ENCODE measurements around the gene SCYGR8.
"Not testable (repeated sequence)": the region's sequence is repeated elsewhere in the genome, so short reads cannot be mapped to it uniquely, and the experiment has no call there.

SCYGR8 gene, protein sequence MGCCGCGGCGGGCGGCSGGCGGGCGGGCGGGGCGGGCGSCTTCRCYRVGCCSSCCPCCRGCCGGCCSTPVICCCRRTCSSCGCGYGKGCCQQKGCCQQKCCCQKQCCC

DNA sequence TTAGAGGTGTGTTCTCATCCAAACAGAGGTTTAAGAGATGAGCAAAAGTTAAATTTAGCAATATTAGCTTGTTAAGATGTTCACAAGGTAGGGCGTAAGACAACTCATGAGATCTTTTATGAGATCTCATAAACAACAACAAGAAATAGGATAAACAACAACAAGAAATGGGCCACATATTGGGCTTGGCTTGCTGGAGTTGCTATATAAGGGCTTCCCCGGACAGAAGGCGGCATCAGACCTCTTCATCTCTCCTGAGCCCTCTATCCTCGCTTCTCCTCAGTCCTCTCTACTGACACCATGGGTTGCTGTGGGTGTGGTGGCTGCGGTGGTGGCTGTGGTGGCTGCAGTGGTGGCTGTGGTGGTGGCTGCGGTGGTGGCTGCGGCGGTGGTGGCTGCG, at the start of gene SCYGR8:
SCYGR8 (plus strand) TSS at position 301 of the 400 bp plus-strand sequence; CDS start at position 301, 0 bp downstream.
- DNase-seq = no peak

DNA sequence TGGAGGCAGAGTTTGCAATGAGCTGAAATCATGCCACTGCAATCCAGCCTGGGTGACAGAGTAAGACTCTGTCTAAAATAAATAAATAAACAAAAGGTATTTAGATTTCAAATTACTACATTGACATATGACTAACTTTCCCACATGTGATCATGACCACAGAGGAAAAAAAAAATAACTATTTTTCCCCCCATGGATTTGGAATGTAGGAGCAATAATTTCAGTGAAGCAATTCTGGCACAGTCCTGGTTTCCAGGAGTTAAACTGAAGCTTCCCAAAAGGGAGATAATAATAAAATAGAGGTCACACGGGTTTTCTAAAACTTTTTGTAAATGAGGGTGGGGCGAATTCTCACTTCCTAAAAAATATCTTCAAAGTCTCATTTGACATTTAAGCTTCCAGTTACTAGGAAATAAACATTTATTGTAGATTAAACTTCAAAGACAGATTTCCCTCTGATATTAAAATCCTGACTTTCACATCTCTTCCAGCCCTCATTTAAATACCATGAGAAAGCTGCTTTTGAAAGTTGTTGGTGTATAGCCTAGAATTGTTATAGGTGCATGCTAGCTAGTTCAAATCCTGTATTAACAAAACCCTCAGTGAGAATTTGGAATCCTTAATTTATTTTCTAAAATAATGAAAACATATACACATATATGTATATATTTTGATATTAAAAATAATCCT, 48.6 kb upstream of the SCYGR8 start:
- no peak for DNase-seq

DNA sequence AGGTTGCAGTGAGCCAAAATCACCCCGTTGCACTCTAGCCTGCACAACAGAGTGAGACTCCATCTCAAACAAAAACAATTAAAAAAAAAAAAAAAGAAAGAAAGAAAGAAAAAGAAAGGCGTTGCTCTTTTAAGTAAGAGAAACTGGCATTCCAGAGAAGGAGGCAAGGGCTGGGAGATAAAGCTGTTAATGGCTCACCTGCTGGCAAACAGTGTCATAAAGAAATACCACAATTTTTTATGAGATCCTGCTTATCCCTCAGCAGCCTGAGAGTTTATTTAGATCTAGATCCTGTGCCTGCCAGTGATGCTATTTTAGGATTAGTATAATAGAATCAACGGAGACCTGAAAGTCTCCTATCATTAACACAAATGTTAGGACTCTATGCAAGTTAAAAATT, 44.1 kb upstream of the SCYGR8 start:
- no peak for DNase-seq

DNA sequence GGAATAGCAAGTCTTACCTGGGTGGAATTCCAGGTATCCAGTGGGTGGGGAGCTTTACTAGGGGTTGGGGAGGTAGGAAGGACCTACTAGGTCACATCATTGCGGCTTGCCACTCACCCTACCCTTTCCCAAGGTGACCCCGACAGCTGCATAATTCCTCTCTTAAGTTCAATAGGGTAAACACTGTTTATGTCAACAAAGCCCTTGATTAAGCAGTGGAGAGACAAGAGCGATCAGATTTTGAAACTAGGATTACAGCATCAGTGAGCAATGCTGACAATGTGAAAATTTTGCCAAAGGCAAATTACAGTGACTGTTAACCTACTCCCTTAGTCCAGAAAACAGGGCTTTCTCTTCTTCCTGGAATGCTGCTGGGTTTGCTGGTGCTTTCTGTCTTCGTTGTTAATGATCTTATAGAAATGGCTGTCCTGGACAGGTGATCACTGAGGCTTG, 42.4 kb upstream of the SCYGR8 start:
- no peak for DNase-seq

DNA sequence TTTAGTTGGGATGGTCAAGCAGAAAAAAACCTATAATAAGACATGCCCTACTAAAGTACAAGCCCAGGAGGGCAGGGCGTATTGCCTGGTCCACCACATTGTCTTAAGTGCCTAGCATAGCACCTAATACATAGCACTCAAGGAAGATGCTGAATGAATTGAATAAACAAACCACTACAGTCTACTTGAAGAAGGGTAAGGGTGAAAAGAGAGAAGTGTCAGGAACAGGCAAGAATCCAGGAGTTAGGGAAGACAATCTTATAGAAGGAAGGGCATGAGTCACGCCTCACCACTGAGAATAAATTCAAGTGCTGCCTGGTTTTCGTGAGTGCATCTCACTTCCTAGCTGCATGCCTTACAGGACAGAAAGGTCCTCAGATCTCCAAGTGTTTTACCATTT, 41.7 kb upstream of the SCYGR8 start:
- no peak for DNase-seq

DNA sequence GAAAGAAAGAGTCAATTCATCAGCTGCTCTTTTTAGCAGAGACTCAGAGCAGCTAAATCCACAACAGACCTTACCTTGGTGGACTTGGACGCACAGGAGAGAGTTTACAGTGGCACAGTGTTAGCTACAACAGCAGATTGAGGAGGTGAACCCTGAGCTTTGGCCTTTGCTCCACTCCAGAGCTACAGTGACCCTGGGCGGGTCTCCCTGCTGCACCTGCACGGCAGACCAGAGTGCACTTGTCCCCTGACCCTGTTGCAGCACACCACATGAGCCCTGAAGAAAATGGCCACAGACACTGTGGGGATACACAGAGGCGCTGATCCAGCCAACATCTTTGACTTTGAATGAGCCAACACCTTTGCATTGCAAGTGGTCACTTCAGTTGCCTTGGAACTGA, 38.8 kb upstream of the SCYGR8 start:
- DNase-seq = no peak

DNA sequence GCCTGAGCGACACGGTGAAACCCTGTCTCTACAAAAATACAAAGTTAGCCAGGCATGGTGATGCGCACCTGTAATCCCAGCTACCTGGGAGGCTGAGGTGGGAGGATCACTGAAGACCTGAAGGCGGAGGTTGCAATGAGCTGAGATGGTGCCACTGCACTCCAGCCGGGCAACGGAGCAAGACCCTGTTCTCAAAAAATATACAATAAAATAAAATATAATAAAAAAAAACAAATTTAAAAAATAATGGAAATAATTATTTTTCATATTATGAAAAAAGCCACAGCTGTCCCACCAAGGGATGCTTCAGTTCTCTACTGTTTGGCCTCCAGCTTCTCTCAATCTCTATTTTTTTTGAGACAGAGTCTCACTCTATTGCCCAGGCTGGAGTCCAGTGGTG, 38.3 kb upstream of the SCYGR8 start:
- no peak for DNase-seq

DNA sequence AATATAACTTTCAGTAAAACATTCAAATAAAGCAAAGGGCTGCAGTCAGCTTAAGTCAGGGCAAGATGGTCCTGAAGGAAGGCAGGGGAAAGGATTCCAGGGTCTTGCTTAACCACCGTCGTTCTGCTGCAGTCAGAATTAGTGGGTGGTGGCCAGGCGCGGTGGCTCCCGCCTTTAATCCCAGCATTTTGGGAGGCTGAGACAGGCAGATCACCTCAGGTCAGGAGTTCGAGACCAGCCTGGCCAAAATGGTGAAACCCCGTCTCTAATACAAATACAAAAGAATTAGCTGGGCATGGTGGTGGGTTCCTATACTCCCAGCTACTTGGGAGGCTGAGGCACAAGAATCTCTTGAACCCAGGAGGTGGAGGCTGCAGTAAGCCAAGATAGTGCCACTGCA, 34.7 kb upstream of the SCYGR8 start:
- no peak for DNase-seq

DNA sequence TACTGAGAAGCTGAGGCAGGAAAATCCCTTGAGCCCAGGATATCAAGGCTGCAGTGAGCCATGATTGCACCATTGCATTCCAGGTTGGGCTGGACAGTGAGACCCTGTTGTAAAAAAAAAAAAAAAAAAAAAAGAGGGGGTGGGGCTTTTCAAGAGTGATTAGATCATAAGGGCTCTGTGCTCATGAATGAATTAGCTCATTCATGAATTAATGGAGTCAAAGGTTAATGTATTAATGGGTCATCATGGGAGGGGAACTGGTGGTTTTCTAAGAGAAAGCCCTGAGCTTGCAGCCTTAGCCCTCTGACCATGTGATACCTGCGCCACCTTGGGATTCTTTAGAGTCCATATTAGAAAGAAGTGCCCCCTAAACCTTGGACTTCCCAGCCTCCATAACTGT, 32.4 kb upstream of the SCYGR8 start:
- DNase-seq = no peak

DNA sequence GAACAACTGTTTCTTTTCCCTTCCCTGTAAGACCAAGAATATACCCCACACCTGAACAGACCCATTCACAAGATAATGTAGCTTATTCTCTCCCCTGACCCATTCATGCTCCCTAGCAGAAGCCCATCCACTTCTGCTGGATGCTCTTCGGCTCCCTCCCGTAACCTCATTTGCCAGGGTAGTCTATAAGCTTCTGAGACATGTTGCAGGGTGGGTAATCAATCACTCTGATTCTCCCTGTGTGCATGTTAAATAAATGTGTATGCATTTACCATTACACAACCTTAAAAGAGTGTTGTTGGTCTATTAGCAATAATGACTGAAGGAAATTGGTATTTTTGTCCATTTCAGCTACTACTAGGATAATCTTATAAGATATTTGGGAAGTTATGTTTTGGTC, 29.2 kb upstream of the SCYGR8 start:
- no peak for DNase-seq

DNA sequence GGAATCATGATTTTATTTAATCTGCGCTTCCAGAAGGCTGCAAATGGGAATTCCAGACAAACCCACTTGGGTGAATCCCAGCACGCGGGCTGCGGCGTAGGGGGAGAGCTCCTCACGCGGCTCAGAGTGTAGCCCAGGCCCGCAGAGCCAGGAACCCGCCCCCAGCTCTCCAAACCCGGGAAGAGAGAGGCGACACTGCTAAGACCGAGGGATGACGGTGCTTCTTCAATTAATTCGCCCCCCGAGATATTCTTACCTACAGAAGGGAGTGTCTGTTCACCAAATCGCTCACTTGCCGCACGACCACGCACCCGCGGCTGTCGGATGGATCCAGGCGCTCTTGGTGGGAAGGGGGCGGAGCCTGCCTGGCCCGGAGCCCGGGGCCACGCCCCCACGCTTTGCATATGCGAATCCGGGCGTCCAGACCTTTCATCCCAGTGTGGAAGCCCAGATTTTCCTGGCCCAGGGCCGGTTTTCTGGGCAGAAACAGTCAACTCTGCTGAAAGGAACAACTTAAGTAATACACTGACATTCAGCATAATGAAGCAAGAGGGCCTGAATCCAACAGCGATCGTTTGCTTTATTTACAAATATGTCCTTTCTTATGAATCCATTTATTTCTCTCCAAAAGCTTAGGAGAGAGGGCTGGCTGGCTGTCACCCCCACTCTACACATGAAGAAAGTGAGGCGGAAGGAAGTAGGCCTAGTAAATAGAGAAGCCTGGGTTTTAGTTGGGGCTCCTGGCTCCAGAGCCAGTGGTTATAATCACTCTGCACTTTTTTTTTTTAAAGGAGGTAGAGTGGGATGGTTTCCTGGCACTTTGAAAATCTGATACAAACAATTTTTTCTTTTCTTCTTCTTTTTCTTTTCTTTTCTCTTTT, 27.8 kb upstream of the SCYGR8 start, which contains the start of gene SLC19A3:
SLC19A3 (minus strand) TSS at position 342 of the 881 bp plus-strand sequence. CDS start 15,710 bp downstream, outside the sequence.
- DNase-seq = no peak

DNA sequence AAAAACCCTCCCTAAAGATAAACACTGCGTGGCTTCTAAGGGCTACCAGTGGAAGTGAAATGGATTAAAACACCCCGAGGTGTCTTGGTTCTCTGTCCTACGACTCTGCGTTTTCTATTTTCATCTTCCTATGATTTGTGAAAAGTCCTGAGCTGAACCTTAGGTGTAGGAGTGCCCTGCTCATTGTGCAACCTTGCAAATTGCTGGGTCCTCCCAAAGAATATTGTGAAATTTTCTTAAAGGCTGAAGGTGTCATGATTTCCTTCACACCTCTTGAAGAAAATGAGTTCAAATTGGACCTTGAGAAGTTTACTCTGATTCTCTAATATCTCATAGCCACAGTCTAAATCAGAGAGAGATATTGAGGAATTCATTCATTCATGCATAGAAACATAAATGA, 26.1 kb upstream of the SCYGR8 start:
- DNase-seq = no peak

DNA sequence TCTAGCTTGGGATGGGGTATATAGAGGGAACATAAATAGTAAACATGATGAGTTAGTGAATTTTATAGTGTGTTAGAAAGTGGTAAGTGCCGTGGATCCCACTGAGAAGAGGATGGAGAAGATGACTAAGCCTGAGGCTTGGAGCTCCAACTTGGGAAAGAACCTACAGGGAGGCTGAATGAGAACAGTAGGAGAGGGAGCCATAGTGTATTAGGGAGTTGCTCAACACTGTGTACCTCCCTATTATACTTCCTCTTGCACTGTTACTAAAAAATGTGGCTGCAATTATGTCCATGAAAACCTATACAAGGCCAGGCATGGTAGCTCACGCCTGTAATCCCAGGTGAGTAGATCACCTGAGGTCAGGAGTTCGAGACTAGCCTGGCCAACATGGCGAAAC, 25.0 kb upstream of the SCYGR8 start:
- DNase-seq = no peak

DNA sequence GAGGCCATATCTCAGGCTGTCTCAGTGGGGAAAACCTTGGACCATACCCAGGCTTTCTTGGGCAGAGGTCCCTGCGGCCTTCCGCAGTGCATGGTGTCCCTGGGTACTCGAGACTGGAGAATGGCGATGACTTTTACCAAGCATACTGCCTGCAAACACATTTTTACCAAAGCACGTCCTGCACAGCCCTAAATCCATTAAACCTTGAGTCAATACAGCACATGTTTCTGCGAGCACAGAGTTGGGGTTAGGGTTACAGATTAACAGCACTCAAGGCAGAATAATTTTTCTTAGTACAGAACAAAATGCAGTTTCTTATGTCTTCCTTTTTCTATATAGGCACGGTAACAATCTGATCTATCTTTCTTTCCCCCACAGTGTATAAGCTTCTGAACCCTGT, 22.9 kb upstream of the SCYGR8 start:
- DNase-seq = not testable (repeated sequence)

DNA sequence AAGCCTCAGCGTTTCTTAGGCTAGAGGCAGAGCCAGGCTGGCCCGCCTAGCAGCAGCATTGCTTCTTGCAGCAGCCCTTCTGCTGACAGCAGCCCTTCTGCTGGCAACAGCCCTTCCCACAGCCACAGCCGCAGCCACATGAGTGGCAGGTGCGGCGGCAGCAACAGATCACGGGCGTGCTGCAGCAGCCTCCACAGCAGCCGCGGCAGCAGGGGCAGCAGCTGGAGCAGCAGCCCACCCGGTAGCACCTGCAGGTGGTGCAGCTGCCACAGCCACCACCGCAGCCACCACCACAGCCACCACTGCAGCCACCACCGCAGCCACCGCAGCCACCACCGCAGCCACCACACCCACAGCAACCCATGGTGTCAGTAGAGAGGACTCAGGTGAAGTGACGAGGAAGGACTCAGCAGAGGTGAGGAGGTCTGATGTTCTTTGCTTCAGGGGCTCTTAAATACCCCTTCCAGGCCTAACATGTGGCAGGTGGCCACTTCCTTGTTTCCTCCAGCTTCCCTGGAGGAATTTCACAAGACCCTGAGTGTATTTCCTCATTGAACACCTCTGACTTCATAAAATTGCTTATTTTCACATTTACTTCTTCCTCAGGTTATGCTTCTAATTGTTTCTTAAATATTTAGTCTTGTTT, 21.2 kb upstream of the SCYGR8 start, which contains the start of gene SCYGR6:
SCYGR6 (minus strand) TSS at position 364 of the 646 bp plus-strand sequence; CDS start at position 364, 0 bp downstream.
- no peak for DNase-seq

DNA sequence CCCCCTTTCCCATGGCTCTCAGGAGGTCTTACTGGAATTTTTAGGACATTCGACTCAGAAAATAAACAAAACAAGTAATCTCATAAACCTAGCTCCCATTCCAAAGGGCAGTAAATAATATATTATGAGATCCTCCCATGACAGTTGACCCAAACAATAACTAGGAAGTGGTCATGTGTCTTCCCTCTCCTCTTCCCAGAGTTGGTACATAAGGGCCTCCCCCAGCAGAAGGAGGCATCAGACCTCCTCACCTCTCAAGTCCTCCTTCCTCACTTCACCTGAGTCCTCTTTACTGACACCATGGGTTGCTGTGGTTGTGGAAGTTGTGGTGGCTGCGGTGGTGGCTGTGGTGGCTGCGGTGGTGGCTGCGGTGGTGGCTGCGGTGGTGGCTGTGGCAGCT, 17.7 kb upstream of the SCYGR8 start, which contains the start of gene SCYGR7:
SCYGR7 (plus strand) TSS at position 301 of the 400 bp plus-strand sequence; CDS start at position 301, 0 bp downstream.
- DNase-seq = no peak

DNA sequence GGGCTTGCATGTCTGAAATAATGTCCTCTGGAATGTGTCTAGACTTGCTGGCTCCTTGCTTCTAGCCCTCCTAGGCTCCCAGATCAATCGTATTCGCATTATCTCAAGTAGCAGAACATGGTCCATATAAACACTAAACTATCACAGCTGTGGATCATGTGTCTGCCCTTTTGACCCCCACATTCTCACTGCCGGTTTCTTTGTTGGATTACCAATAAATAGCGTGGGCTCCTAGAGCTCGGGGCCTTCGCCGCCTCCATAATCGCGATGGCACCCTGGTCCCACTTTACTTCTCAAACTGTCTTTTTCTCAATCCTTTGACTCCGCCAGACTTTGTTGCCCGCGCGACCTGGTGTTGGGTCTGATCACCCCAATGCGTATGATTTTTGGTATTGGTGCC, 6.3 kb upstream of the SCYGR8 start:
- DNase-seq = no peak

DNA sequence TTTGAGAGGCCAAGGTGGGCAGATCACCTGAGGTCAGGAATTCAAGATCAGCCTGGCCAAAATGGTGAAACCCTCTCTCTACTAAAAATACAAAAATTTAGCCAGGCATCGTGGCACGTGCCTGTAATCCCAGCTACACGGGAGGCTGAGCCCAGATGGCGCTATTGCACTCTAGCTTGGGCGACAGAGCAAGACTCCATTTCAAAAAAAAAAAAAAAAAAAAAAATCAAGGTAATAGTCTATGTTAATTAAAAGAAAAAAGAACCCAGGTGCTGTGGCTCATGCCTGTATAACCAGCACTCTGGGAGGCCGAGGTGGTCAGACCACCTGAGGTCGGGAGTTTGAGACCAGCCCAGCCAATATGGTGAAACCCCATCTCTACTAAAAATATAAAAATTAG, 5.0 kb upstream of the SCYGR8 start:
- DNase-seq = peak; percentile 9

DNA sequence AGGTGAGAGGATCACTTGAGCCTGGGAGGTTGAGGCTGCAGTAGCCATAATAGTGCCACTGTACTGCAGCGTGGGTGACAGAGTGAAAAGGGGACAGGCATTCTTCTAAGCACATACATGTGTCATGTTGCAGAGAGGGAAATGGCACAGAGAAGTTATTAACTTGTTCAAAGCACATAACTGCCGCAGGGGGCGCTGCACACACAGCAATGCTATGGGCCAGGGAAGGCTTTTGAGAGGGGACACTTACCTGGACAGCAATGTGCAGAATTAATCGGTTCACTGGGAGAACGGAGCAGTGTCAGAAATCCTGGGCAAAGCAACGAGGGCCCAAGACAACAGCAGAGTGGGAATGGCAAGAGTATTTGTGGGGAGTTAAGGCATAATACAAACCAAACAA, 2.4 kb downstream of the SCYGR8 start:
- DNase-seq = no peak

DNA sequence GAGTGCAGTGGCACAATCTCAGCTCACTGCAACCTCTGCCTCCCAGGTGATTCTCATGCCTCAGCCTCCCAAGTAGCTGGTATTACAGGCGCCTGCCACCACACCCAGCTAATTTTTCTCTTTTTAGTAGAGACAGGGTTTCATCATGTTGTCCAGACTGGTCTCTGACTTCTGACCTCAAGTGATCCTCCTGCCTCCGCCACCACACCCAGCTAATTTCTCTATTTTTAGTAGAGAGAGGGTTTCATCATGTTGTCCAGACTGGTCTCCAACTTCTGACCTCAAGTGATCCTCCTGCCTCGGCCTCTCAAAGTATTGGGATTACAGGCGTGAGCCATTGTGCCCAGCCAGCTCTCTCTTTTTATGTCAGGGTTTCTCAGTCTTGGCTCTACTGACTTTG, 10.6 kb downstream of the SCYGR8 start:
- DNase-seq = not testable (repeated sequence)

DNA sequence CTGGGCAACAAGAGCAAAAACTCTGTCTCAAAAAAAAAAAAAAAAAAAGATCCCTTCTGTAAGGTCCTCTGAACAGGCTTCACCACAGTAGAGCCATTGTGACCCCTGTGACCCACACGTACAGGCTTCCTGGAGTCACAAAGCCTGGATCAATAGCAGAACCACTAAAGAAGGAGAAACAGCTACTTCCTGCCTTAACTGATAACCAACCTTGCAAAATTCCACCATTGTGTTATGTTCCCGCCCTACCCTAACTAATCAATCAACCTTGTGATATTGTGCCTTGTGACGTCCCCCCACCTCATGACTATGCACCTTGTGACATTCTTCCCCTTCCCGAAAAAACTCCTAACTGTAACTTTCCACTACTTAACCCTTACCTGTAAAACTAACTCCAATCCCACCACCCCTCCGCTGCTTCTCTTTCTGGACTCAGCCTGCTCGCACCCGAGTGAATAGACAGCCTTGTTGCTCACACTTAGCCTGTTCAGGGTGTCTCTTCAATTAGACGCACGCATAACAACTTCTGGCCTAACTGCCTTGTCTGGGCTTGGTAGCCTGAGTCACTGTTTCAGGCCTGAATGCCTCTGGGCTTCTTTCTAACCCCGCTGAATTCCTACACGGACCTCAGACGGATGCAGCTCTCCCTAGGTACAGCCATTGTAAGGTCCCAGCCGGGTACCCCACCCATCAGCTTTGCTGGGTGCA, 13.9 kb downstream of the SCYGR8 start:
- no peak for DNase-seq

DNA sequence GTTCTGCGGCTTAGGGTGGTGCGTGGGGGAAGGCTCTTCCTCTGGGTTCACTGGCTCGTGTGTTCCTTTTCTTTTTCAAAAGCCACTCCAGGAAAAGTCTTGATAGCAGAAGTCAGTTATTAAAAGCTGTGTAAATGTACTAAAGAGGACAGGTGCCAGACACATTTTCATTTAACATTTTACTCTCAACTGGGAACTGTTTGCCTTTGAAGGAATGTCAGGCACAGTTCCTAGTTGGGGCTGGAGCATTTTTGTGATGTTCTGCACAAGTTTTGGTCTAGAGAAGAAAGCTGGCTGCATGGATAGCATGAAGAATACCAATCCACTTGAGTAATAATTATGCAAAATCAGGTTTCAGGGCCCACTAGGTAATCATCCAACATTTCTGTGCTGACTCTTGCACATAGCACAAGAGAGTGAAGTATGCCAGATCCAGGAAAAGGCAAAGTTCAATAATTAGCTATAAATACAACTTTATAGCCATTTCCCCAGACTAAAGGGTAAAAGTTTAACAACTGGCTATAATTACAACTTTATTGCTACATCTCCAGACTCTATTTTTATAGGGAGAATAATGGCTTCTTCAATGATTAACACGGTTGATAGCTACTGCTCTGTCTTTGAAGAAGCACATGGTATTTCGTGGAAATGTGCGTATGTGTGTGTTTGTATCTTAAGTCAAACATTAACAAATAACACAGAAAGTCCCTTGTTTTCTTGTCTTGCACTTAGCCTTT, 16.2 kb downstream of the SCYGR8 start:
- DNase-seq = no peak

Measured in activated naive CD4-positive, alpha-beta T cell treated with Interleukin-2 at 50 U/mL for 16 hours (primary cell).